Measurements from ENCODE around the gene TCF21. TPM values are rescaled to one million over a fixed set of nuclear protein-coding genes. Genes with fewer than 3 reads are reported as not detected.

TCF21 gene
- total RNA-seq (ENCODE audit: low replicate concordance): 0.04 and 0.22 TPM in 2 replicates

DNA sequence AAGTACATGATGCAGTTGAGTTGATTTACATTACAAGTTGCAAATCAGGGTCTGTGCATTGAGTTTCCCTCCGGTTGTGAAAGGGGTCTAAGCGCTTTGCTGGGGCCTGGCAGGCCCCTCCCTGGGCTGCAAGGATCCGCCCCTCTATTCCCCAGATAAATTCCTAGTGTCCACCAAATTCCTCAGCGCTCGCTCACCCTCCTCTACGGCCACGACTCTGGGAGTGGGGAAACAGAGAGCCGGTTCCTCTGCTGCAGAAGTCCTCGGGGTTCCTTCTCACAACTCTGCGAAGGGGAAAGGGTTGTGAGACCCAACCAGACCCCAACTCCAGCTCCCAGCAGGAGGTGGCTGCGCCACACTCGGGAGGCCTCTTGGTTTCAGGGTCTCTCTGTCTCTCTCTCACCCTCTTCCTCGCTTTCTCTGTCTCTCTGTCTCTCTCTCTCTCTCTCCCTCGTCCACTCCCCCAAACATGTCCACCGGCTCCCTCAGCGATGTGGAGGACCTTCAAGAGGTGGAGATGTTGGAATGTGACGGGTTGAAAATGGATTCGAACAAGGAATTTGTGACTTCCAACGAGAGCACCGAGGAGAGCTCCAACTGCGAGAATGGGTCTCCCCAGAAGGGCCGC lies at the start of gene TCF21:
Gene TCF21 (plus strand): TSS at position 185 of the 628 bp plus-strand sequence. CDS start 285 bp downstream, at position 470.
- peak within 1 kb of the TSS; percentile 85 for H2AFZ ChIP-seq (replicated peaks)
- Mint-ChIP-seq H3K36me3 (no peaks in the 10 kb centered on the region), H3K4me1 (peaks cover 21% of the 10 kb centered on the region), H3K27me3 (ENCODE audit: insufficient read depth, low read depth) (peaks cover 65% of the 10 kb centered on the region), H3K9me3 (no peaks in the 10 kb centered on the region), H3K27ac (no peak within 1 kb of the TSS), H3K4me3 (peak within 1 kb of the TSS; percentile 77)
- H3K4me3 ChIP-seq: peak within 1 kb of the TSS; percentile 50
- TF ChIP-seq, protein P1, sequence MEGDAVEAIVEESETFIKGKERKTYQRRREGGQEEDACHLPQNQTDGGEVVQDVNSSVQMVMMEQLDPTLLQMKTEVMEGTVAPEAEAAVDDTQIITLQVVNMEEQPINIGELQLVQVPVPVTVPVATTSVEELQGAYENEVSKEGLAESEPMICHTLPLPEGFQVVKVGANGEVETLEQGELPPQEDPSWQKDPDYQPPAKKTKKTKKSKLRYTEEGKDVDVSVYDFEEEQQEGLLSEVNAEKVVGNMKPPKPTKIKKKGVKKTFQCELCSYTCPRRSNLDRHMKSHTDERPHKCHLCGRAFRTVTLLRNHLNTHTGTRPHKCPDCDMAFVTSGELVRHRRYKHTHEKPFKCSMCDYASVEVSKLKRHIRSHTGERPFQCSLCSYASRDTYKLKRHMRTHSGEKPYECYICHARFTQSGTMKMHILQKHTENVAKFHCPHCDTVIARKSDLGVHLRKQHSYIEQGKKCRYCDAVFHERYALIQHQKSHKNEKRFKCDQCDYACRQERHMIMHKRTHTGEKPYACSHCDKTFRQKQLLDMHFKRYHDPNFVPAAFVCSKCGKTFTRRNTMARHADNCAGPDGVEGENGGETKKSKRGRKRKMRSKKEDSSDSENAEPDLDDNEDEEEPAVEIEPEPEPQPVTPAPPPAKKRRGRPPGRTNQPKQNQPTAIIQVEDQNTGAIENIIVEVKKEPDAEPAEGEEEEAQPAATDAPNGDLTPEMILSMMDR (IDR thresholded peaks at IDR 0.05): no peak
- TF ChIP-seq EZH2phosphoT487 (IDR thresholded peaks at IDR 0.05): no peak
- no peak for TF ChIP-seq EZH2 (IDR thresholded peaks at IDR 0.05)
- H3K27me3 ChIP-seq: peaks cover 100% of the 10 kb centered on the region
- H3K36me3 ChIP-seq: no peaks in the 10 kb centered on the region
- no peaks in the 10 kb centered on the region for H3K9me3 ChIP-seq (ENCODE audit: low read depth)
- no peak within 1 kb of the TSS for H3K27ac ChIP-seq
- no peak within 1 kb of the TSS for H3K9ac ChIP-seq
- DNase-seq (ENCODE audit: low spot score): peak; percentile 77
- no peaks in the 10 kb centered on the region for H3K79me2 ChIP-seq (ENCODE audit: low read depth)
- peak within 1 kb of the TSS; percentile 94 for H3K4me2 ChIP-seq
- H4K20me1 ChIP-seq (ENCODE audit: low read depth): peaks cover 40% of the 10 kb centered on the region
- H3F3A ChIP-seq (ENCODE audit: low read depth): peaks cover 16% of the 10 kb centered on the region
- peaks cover 26% of the 10 kb centered on the region for H3K4me1 ChIP-seq

DNA sequence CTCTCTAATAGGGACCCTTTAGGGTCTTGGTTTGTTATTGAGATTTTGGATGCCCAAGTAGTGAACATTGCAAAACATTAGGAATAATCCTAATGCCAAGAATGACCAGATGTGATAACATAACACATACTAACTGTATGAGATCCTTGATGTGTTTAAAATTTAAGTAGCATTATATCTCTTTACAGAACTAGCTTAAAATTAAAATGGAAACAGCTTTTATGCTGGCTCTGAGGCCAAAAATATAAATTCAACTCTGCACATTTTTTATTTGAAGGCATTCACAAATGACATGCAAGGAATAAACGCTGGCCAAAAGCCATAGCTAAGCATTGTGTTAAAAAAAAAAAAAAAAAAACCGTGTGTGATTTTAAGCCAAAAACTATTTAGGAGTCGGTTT lies 47.7 kb upstream of the TCF21 start:
- Histone ChIP-seq H3K27ac (no peak overlapping the region), H4K20me1 (ENCODE audit: low read depth) (no peaks in the 10 kb centered on the region), H3K9me3 (ENCODE audit: low read depth) (no peaks in the 10 kb centered on the region), H3F3A (ENCODE audit: low read depth) (no peaks in the 10 kb centered on the region), H3K4me3 (no peak overlapping the region), H2AFZ (replicated peaks) (no peak overlapping the region), H3K4me1 (peaks cover 11% of the 10 kb centered on the region), H3K27me3 (no peaks in the 10 kb centered on the region), H3K9ac (no peak overlapping the region), H3K4me2 (no peak overlapping the region), H3K36me3 (no peaks in the 10 kb centered on the region), H3K79me2 (ENCODE audit: low read depth) (no peaks in the 10 kb centered on the region)
- Mint-ChIP-seq H3K9me3 (no peaks in the 10 kb centered on the region), H3K4me1 (no peaks in the 10 kb centered on the region), H3K27ac (no peak overlapping the region), H3K36me3 (no peaks in the 10 kb centered on the region), H3K27me3 (ENCODE audit: insufficient read depth, low read depth) (peaks cover 2% of the 10 kb centered on the region), H3K4me3 (no peak overlapping the region)
- no peak for DNase-seq (ENCODE audit: low spot score)
- no peak for TF ChIP-seq EZH2 (IDR thresholded peaks at IDR 0.05)
- TF ChIP-seq EZH2phosphoT487 (IDR thresholded peaks at IDR 0.05): no peak
- TF ChIP-seq, protein P1 (IDR thresholded peaks at IDR 0.05): no peak

DNA sequence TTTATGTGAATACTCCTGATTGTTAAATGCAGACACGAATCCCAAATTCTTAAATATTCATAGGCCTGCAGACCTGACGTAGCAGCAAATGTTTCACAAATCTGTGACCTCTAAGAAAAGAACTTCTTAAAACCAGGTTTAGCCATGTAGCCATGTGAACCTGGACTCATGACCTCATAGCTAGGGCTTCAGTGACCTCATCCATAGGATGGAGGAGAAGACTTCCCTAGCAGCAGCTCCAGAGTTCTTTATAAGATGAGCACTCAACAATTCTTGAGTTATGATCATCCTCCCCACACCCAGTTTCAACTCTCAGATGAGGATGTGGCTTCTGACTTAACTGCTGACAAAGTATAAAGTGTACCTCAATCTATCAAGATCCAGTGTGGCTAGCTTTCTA lies 45.8 kb upstream of the TCF21 start:
- Histone ChIP-seq H3K4me1 (peaks cover 11% of the 10 kb centered on the region), H3K9ac (no peak overlapping the region), H3K27ac (no peak overlapping the region), H3K4me3 (no peak overlapping the region), H2AFZ (replicated peaks) (no peak overlapping the region), H3K79me2 (ENCODE audit: low read depth) (no peaks in the 10 kb centered on the region), H3K4me2 (no peak overlapping the region), H3K9me3 (ENCODE audit: low read depth) (no peaks in the 10 kb centered on the region), H3K36me3 (no peaks in the 10 kb centered on the region), H4K20me1 (ENCODE audit: low read depth) (no peaks in the 10 kb centered on the region), H3K27me3 (no peaks in the 10 kb centered on the region), H3F3A (ENCODE audit: low read depth) (no peaks in the 10 kb centered on the region)
- no peak for DNase-seq (ENCODE audit: low spot score)
- H3K27me3 Mint-ChIP-seq (ENCODE audit: insufficient read depth, low read depth): peaks cover 2% of the 10 kb centered on the region
- TF ChIP-seq EZH2phosphoT487 (IDR thresholded peaks at IDR 0.05): no peak
- TF ChIP-seq EZH2 (IDR thresholded peaks at IDR 0.05): no peak
- TF ChIP-seq, protein P1 (IDR thresholded peaks at IDR 0.05): no peak
- no peak overlapping the region for H3K27ac Mint-ChIP-seq
- H3K4me3 Mint-ChIP-seq: no peak overlapping the region
- H3K9me3 Mint-ChIP-seq: no peaks in the 10 kb centered on the region
- no peaks in the 10 kb centered on the region for H3K4me1 Mint-ChIP-seq
- H3K36me3 Mint-ChIP-seq: no peaks in the 10 kb centered on the region

Data from neural progenitor cell (in vitro differentiated cells).